Kidney epithelial cell (primary cell): ENCODE data around the gene GRID1. TPM values are rescaled to one million over a fixed set of nuclear protein-coding genes. Genes with fewer than 3 reads are reported as not detected.

Experiments
- DNase-seq: peaks from one replicate; pipeline ENCODE4 v3.0.0-alpha.2; 2010; ENCODE audit warnings: low read depth
- H3K27me3 ChIP-seq: 2 replicates; pipeline ENCODE4 v1.6.0; 2011; ENCODE audit warnings: low read length; ENCODE audit not compliant: control insufficient read depth, insufficient read depth
- H3K36me3 ChIP-seq: 2 replicates; pipeline ENCODE4 v1.5.1; 2011; ENCODE audit warnings: low read length; ENCODE audit not compliant: control insufficient read depth, insufficient read depth
- H3K4me3 ChIP-seq: 2 replicates; pipeline ENCODE4 v1.5.1; 2011; ENCODE audit warnings: low read depth, mild to moderate bottlenecking, control low read depth, low read length
- total RNA-seq: library from RNA; depleted of rRNA; stranded (reverse); fragments of >200 nt; gene quantifications from 2 replicates; pipeline ENCODE4 v1.2.3, GENCODE V29; 2015
- TF ChIP-seq, protein P1 (sequence below): IDR thresholded peaks from 2 replicates; pipeline ENCODE4 v1.5.1; 2011; ENCODE audit warnings: mild to moderate bottlenecking, moderate library complexity, low read length, control low read depth, inconsistent platforms; ENCODE audit not compliant: insufficient read depth, poor library complexity, severe bottlenecking

The GRID1 gene
- total RNA-seq, 1 donor from 2014 or later: 0.33 TPM

DNA sequence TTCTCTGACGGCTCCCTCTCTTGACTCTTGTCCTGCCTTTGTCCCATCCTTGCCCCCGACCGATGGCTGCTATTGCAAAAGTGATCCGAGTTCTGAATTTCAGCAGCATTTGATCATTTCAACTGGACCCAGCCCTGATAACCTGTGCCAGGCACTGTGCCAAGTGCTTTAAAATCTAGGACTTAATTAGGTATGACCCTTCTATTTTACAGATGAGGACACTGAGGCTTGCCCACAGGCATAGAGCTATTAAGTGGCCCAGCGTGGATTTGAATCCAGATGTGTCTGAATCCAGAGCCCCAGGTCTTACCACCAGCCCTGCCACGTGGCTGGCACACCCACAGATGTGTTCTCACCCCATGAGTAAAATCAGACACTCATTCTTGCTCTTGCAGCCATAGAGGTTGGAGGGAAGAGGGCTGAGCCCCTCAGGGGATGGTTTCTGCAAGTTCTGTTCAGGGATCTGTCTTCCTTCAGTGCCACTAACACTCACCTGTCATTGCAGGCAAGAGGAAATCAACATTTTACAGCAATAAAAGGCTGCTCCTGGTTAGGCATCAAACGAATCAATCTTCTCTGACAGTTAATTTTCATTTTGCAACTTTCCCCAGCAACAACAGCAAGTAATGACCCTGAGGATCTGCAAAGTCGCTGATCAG is 101.2 kb downstream of the GRID1 start:
- Histone ChIP-seq H3K36me3 (no peaks in the 10 kb centered on the region), H3K27me3 (peaks cover 28% of the 10 kb centered on the region), H3K4me3 (no peak overlapping the region)
- TF ChIP-seq, protein P1, sequence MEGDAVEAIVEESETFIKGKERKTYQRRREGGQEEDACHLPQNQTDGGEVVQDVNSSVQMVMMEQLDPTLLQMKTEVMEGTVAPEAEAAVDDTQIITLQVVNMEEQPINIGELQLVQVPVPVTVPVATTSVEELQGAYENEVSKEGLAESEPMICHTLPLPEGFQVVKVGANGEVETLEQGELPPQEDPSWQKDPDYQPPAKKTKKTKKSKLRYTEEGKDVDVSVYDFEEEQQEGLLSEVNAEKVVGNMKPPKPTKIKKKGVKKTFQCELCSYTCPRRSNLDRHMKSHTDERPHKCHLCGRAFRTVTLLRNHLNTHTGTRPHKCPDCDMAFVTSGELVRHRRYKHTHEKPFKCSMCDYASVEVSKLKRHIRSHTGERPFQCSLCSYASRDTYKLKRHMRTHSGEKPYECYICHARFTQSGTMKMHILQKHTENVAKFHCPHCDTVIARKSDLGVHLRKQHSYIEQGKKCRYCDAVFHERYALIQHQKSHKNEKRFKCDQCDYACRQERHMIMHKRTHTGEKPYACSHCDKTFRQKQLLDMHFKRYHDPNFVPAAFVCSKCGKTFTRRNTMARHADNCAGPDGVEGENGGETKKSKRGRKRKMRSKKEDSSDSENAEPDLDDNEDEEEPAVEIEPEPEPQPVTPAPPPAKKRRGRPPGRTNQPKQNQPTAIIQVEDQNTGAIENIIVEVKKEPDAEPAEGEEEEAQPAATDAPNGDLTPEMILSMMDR: no peak
- no peak for DNase-seq

DNA sequence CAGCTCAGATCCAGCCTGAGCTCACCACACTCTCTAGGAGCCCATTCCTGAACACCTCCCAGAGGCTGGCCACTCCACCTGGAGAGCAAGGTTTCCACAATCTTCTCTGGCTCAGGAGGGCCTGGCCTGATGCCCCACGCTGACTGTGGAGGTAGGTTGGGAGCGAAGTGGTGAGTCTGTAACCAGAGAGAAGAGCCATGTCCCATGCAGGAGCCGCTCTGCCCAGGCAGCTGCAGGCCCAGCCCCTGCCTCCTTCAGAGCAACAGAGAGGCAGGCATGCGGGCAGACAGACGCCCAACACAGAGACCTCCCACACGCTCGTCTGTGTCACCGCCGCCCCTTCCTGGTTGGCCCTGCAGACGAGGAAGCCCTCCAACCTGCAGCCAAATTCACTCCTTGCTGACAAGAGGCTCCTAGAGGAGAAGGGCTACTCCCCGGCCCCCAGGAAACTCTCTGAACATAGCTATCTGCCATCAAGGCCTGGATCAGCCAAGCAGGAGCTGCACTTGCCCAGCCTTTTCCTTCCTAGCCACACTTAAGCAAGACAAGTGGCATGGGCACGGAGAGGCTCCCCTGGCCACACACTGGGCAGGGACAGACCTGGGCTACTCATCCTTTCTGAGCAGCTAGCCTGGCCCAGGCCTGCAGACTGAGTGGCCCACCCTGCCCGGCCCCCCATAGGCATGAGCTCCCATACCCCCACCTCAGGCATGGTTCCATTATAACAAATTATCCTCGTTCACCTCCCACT is 101.9 kb downstream of the GRID1 start:
- Histone ChIP-seq H3K4me3 (no peak overlapping the region), H3K27me3 (peaks cover 28% of the 10 kb centered on the region), H3K36me3 (no peaks in the 10 kb centered on the region)
- TF ChIP-seq, protein P1: no peak
- no peak for DNase-seq

DNA sequence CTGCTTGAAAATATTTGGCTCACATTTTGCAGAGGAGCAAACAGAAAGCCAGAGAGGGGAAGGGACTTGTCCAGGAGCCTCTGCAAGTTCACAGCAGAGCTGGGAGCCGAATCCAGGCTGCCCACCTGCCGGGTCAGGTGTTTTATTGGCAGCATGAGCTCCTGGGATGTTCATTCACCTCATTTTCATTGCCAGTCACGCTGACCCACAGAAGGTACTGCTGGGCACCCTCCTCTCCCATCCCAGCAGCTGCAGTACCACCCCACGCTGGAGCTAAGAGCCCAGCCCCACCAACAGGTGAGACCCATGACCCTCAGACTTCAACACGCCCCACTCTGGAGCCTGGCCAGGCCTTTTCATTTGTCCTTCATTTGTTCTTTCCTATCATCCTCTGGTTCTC is 102.7 kb downstream of the GRID1 start:
- Histone ChIP-seq H3K4me3 (no peak overlapping the region), H3K27me3 (peaks cover 28% of the 10 kb centered on the region), H3K36me3 (no peaks in the 10 kb centered on the region)
- TF ChIP-seq, protein P1: no peak
- DNase-seq: no peak

DNA sequence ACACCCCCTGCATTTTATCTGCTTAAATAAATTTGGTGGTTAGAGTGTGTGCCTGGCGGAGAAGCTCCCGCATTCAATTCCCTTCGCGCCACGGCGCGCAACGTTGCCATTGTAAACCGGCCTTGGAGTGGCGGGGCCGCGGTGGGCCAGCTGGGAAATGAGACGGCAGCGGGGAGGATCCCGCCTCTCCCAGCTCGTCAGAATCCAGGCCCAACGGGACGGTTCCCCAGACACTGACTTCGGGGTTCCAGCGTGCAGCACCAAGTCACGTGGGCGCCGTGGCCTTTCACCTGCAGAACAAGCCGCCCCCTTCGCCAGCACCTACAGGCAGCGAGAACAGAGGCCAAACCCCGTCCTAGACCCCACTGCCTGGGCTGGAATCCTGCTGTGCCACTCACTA is 103.4 kb downstream of the GRID1 start:
- Histone ChIP-seq H3K36me3 (no peaks in the 10 kb centered on the region), H3K4me3 (no peak overlapping the region), H3K27me3 (peaks cover 28% of the 10 kb centered on the region)
- TF ChIP-seq, protein P1: no peak
- no peak for DNase-seq

DNA sequence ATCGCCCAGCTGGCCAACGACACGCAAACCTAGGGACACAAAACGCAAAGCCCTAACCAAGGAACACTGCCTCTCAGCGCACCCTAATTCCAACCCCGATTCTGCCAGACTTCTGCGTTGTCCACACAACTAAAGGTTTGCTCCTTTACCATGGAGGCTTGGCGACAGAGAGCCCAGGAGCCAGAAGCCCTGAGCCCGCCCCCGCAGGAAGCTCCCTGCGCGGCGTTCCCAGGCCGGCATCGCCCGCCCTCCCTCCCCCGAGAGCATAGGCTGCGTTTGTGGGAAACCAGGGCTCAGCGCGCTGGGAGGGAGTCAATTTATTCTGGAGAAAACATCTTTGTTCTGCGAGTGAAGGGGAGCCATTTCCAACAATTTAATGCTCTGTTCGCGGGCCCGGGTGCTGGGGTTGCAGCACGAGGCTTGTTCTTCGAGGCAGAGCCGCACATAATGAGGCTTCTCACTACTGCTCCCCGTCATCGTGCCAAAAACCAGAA is 103.9 kb downstream of the GRID1 start:
- Histone ChIP-seq H3K4me3 (no peak overlapping the region), H3K27me3 (peaks cover 28% of the 10 kb centered on the region), H3K36me3 (no peaks in the 10 kb centered on the region)
- no peak for DNase-seq
- TF ChIP-seq, protein P1: no peak
